Coronary artery (tissue), 2 donors: ENCODE data around the gene SPIRE2.

Experiments
- DNase-seq: peaks from one replicate; pipeline ENCODE4 v3.0.0-alpha.2; 2017; ENCODE audit warnings: low spot score
- H3K27ac ChIP-seq, 2 donors: fragments of 200-600 bp; sonication (generic); one replicate each; pipeline ENCODE4 v1.5.1; 2016 to 2019
- H3K4me3 ChIP-seq: fragments of 200-600 bp; sonication (generic); 2 replicates; pipeline ENCODE4 v1.5.1; 2016; ENCODE audit warnings: mild to moderate bottlenecking, moderate library complexity
- CTCF ChIP-seq: fragments of 200-600 bp; sonication (generic); IDR thresholded peaks from one replicate; pipeline ENCODE4 v1.5.1; 2019; ENCODE audit warnings: antibody characterized with exemption

The SPIRE2 gene

DNA sequence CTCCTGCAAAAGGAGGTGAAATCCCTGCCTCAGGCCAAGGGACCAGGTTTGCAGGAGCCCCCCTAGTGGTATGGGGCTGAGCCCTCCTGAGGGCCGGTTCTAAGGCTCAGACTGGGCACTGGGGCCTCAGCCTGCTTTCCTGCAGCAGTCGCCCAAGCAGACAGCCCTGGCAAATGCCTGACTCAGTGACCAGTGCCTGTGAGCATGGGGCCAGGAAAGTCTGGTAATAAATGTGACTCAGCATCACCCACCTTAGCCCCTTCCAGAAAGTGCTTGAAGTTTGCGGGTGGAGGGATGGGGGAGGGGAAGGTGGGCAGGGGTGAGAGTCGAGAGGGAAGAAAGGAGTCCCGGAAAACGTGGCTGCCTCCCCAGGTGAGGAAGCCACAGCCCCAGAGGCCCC, 92.4 kb downstream of the SPIRE2 start:
- no peak overlapping the region for H3K4me3 ChIP-seq
- peak overlapping the region in 1 of 2 donors; percentile 92 for H3K27ac ChIP-seq
- no peak for DNase-seq
- TF ChIP-seq CTCF = no peak
